Fibroblast of gingiva (primary cell): Measurements from ENCODE around the gene ZNF281.
"Not testable (repeated sequence)": the region's sequence is repeated elsewhere in the genome, so short reads cannot be mapped to it uniquely, and the experiment has no call there.

Experiments used
- DNase-seq: peaks from one replicate; pipeline ENCODE4 v3.0.0-alpha.2; 2011; ENCODE audit warnings: low read depth

ZNF281 gene

DNA sequence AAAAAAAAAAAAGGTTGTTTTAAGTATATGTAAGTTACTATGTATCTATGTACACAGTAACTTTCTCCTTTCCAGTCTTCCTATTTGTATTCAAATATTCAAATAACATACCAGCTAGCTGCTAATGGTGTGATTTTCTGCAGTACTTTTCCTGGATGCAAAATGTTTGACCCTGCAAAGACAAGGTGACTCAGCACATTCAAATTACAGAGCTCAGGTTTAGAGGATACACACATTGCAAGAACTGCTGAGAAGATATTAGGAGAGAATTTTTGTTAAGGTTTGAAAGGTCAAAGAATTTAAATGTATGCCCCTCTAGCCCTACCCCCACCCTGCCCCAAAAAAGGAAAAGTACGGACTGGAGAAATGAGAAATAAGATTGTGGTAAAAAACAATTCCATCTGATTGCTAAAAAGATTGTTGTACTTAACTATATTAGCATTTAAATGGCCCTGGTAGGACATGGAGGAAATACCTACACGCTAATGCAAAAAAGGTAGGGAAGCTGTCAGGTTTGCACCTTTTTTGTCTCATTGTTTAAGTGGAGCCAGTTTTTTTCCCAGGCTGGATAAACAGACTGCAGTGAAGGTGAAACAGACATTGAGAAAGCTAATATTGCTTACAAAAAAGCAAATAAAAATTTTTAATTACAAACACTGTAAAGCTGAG, 45.6 kb downstream of the ZNF281 start:
- DNase-seq = peak; percentile 21

DNA sequence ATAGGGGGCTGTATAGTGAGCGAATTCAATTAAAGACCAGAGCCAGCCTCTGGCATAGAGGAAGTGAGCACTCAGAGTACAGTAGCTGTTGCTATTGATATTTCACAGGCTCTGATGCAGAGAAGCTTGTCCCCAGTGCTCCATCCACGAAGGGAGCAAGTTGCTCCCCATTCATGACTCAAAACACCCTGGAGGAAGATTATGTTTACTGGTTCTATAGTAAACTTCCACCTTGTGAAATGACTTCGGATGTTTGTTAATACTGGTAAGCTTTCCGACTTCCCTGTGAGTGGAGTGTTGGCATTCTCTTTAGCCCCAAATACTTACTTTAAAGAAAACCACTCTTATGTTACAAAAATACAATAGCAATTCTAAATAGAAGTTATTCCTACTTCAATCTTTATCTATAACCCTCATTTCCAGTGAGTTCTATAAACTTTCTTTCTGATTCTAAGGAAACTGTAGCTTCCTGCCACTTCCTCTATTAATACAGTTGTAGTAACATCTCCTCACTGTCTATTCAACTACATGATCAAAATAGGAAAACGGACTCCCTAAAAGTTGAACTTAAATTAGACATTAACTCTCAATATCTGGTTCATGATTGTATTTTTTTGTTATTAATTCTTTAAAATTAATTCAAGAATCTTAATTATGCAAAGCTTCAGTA, 46.4 kb downstream of the ZNF281 start:
- DNase-seq = no peak

DNA sequence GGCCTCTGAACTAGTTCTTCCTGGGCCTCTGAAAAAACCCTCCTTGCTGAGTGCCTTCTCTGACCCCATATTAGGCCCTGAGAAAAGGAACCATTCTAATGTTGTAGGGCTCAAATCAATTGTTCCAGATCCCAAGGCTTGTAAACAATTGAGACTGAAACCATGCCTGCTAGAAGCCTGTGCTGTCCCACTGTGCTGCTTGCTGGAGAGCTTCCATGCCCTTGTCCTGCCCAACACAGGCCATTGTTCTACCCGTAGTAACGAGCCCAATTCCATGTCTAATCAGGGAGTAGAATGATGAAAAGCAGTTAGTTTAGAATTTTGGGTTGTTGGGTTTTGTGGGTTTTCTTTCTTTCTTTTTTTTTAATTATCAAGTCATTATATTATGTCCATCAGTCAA, 47.4 kb downstream of the ZNF281 start:
- DNase-seq = no peak

DNA sequence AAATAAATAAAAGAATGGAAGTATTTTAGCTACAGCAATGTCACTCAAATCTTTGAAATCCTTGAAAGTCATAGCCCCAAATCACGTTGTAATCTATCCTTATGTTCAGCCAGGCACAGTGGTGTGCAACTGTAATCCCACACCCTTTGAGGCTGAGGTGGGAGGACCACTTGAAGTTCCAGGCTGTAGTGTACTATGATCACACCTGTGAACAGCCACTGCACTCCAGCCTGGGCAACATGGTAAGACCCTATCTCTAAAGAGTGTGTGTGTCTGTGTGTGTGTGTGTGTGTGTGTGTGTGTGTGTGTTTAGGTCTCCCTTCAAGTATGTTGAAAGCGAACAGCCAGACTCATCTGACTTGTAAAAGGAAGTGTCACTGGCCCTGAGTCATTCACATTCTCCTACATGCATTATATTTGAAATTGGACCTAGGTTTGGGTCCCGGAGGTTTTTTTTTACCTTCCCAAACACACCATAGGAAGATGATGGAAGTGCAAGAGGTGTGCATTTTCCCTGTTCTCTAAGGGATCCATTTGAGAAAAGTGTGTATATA, 50.1 kb downstream of the ZNF281 start:
- peak; percentile 29 for DNase-seq

DNA sequence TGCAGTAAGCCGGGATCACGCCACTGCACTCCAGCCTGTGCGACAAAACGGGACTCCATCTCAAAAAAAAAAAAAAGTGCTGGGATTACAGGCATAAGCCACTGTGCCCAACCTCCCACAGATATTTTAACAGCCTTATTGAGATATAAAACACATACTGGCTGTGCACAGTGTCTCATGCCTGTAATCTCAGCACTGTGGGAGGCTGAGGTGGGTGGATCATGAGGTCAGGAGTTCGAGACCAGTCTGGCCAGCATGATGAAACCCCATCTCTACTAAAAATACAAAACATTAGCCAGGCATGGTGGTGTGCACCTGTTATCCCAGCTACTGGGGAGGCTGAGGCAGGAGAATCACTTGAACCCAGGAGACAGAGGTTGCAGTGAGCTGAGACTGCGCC, 51.9 kb downstream of the ZNF281 start:
- not testable (repeated sequence) for DNase-seq

DNA sequence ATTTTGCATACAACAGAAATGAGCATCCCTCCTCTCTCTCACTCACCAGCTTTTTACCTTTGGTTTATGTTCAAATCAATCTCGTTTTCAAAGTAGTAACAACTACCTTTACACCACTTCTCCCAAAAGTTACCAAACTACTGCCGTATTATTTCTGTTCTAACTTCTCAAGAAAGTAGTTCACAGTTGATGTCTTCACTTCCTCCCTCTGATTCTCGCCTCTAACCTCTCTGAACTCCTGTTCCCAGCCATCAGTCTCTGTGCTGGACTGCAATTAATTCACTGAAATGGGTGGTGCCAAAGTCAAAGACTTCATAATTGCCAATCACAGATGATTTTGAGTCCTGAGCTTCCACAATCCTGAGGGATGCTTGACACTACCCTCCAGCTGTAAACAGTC, 54.0 kb downstream of the ZNF281 start:
- DNase-seq = no peak
